PC-9 (cell line): ENCODE measurements around the gene LRRC61. TPM values are rescaled to one million over a fixed set of nuclear protein-coding genes. Genes with fewer than 3 reads are reported as not detected.
A peak's percentile ranks its signal among the peaks of the same experiment; 100 is the strongest.

Experiments used
- BruUV-seq: library from RNA; stranded (reverse); fragments of 400-500 nt; replicated peaks from 2 replicates; lab custom pipeline; 2021; lab: Mats Ljungman, UMichigan
- CTCF ChIA-PET: fragments of 300-600 bp; sonication (Branson Sonifier 250); formaldehyde crosslinking; loops from one replicate; lab custom pipeline; 2022; ENCODE audit warnings: antibody characterized with exemption; lab: Charles Lee
- POLR2A ChIA-PET: fragments of 300-600 bp; sonication (Branson Sonifier 250); formaldehyde crosslinking; loops from one replicate; lab custom pipeline; 2022; ENCODE audit warnings: antibody characterized with exemption; ENCODE audit not compliant: unreplicated experiment; lab: Charles Lee
- DNase-seq, 2 experiments: peaks; one replicate each; pipeline versions ENCODE4 v3.0.0 to v3.0.0-alpha.2; 2015 to 2022; ENCODE audit warnings: mixed read lengths in 1 of 2
- H2AFZ ChIP-seq: fragments of 200-600 bp; sonication (generic); 2 replicates; pipeline ENCODE4 v1.8.1; 2017; ENCODE audit warnings: antibody characterized with exemption
- H3F3A ChIP-seq: fragments of 200-600 bp; sonication (generic); 2 replicates; pipeline ENCODE4 v1.8.1; 2017; ENCODE audit warnings: antibody characterized with exemption, mild to moderate bottlenecking, low read depth; ENCODE audit not compliant: insufficient read depth
- H3K27ac ChIP-seq: fragments of 200-600 bp; sonication (generic); 2 replicates; pipeline ENCODE4 v1.6.1; 2016; ENCODE audit warnings: mixed run types
- H3K27me3 ChIP-seq: fragments of 200-600 bp; sonication (generic); 2 replicates; pipeline ENCODE4 v1.6.1; 2016; ENCODE audit warnings: low read depth, mixed run types; ENCODE audit not compliant: insufficient read depth
- H3K36me3 ChIP-seq: fragments of 200-600 bp; sonication (generic); 2 replicates; pipeline ENCODE4 v1.6.1; 2016; ENCODE audit warnings: low read depth, mixed run types
- H3K4me1 ChIP-seq: fragments of 200-600 bp; sonication (generic); replicated peaks from 2 replicates; pipeline ENCODE4 v1.6.1; 2016; ENCODE audit warnings: mixed run types; ENCODE audit not compliant: insufficient read depth
- H3K4me2 ChIP-seq: fragments of 200-600 bp; sonication (generic); 2 replicates; pipeline ENCODE4 v1.6.1; 2017; ENCODE audit warnings: mixed run types
- H3K4me3 ChIP-seq: fragments of 200-600 bp; sonication (generic); 2 replicates; pipeline ENCODE4 v1.6.1; 2016; ENCODE audit warnings: mixed run types
- H3K79me2 ChIP-seq: fragments of 200-600 bp; sonication (generic); 2 replicates; pipeline ENCODE4 v1.6.1; 2017; ENCODE audit warnings: low read depth, mixed run types
- H3K9me2 ChIP-seq: fragments of 200-600 bp; sonication (generic); 2 replicates; pipeline ENCODE4 v1.8.1; 2017; ENCODE audit warnings: mild to moderate bottlenecking; ENCODE audit not compliant: insufficient read depth
- H3K9me3 ChIP-seq: fragments of 200-600 bp; sonication (generic); 2 replicates; pipeline ENCODE4 v1.8.1; 2016; ENCODE audit warnings: low read depth; ENCODE audit not compliant: insufficient read depth
- H4K20me1 ChIP-seq: fragments of 200-600 bp; sonication (generic); 2 replicates; pipeline ENCODE4 v1.8.1; 2017; ENCODE audit not compliant: insufficient read depth
- CTCF ChIP-seq: fragments of 200-600 bp; sonication (generic); conservative IDR thresholded peaks from 2 replicates; pipeline ENCODE4 v1.6.1; 2017; ENCODE audit warnings: mixed run types, antibody characterized with exemption, mild to moderate bottlenecking, moderate library complexity
- EZH2 ChIP-seq: fragments of 200-600 bp; sonication (generic); IDR thresholded peaks from 2 replicates; pipeline ENCODE4 v1.8.0; 2017; ENCODE audit warnings: antibody characterized with exemption, low read depth
- intact Hi-C: fragments of 100-400 bp; cut with micrococcal nuclease; formaldehyde crosslinking; loops from one replicate; pipeline ENCODE4 v1.10.0; 2022; ENCODE audit not compliant: unreplicated experiment
- total RNA-seq: library from RNA; stranded (reverse); gene quantifications from 2 replicates; pipeline ENCODE4 v1.2.3, GENCODE V29; 2021

Gene LRRC61
- total RNA-seq, 1 experiment from 2014 or later: 34.8 TPM

- Histone ChIP-seq H3K27ac (no peak overlapping the region), H3K4me2 (peak overlapping the region; percentile 88), H3K4me1 (peaks cover 20% of the 10 kb centered on the region), H3K79me2 (no peaks in the 10 kb centered on the region), H3F3A (peaks cover 47% of the 10 kb centered on the region), H4K20me1 (no peaks in the 10 kb centered on the region), H3K36me3 (no peaks in the 10 kb centered on the region), H3K4me3 (peak overlapping the region; percentile 89), H3K9me2 (no peaks in the 10 kb centered on the region), H3K9me3 (no peaks in the 10 kb centered on the region), H2AFZ (peak overlapping the region; percentile 88), H3K27me3 (no peaks in the 10 kb centered on the region)
- no peak for TF ChIP-seq CTCF
- no peak for TF ChIP-seq EZH2
- intact Hi-C loops: loop anchor here (1.0 to 2.0 kb wide), 5 partner anchors 11 to 42 kb away; partner anchors contain the start of gene REPIN1
- POLR2A ChIA-PET: interaction anchor here (0.5 to 0.7 kb wide), 2 partner anchors 56 to 625 kb away, joined by 3 to 6 read pairs; partner anchors contain the start of genes ACTR3C and LRRC61
- no peak for DNase-seq
- CTCF ChIA-PET: interaction anchor here (0.6 kb wide), 1 partner anchor 34 kb away, joined by 3 read pairs; no protein-coding TSS in a partner anchor
- no TSS peak for BruUV-seq
Observed at GRCh38 chr7:150379441-150380379, 56.6 kb downstream of the LRRC61 start.

- Histone ChIP-seq H3K4me2 (peak overlapping the region; percentile 88), H3K36me3 (no peaks in the 10 kb centered on the region), H3K9me2 (no peaks in the 10 kb centered on the region), H3K4me1 (peaks cover 20% of the 10 kb centered on the region), H3K27me3 (no peaks in the 10 kb centered on the region), H3K79me2 (no peaks in the 10 kb centered on the region), H3K4me3 (peak overlapping the region; percentile 89; the same call in 1 of the 2 replicates), H3K9me3 (no peaks in the 10 kb centered on the region), H3F3A (peaks cover 40% of the 10 kb centered on the region), H4K20me1 (no peaks in the 10 kb centered on the region), H3K27ac (no peak overlapping the region), H2AFZ (no peak overlapping the region)
- no peak for DNase-seq
- POLR2A ChIA-PET: interaction anchor here (0.5 to 0.7 kb wide), 2 partner anchors 57 to 624 kb away, joined by 3 to 6 read pairs; partner anchors contain the start of genes ACTR3C and LRRC61
- BruUV-seq: no TSS peak
- CTCF ChIA-PET: no interaction called here
- intact Hi-C loops: no loop called here
- TF ChIP-seq EZH2: no peak
Observed at GRCh38 chr7:150380463-150380862, 57.3 kb downstream of the LRRC61 start.

GRCh38 chr7:150381096-150381495 lies 57.9 kb downstream of the LRRC61 start:
- Histone ChIP-seq H3K4me1 (peaks cover 20% of the 10 kb centered on the region), H3K79me2 (no peaks in the 10 kb centered on the region), H3K4me2 (no peak overlapping the region), H3K9me3 (no peaks in the 10 kb centered on the region), H4K20me1 (no peaks in the 10 kb centered on the region), H3F3A (peaks cover 34% of the 10 kb centered on the region), H2AFZ (no peak overlapping the region), H3K4me3 (no peak overlapping the region), H3K27ac (no peak overlapping the region), H3K9me2 (no peaks in the 10 kb centered on the region), H3K27me3 (no peaks in the 10 kb centered on the region), H3K36me3 (no peaks in the 10 kb centered on the region)
- no peak for DNase-seq
- ChIA-PET POLR2A (no interaction called here), CTCF (no interaction called here)
- TF ChIP-seq EZH2 (no peak), CTCF (no peak)
- intact Hi-C loops: no loop called here
- BruUV-seq: no TSS peak
